Right lobe of liver (tissue), 6 donors: Measurements from ENCODE around the gene LRRC47. TPM values are rescaled to one million over a fixed set of nuclear protein-coding genes. Genes with fewer than 3 reads are reported as not detected.

Source experiments
- ATAC-seq, 4 donors: fragments of 200-7000 bp; cut with Tn5 transposase; one replicate each; pipeline ENCODE4 v1.9.1; 2020; ENCODE audit warnings: mild to moderate bottlenecking in 4 of 4, moderate library complexity in 4 of 4
- DNase-seq, 3 donors: peaks; one replicate each; pipeline ENCODE4 v3.0.0-alpha.2; 2020
- H3K27ac ChIP-seq, 3 donors: fragments of 200-600 bp; one replicate each; pipeline ENCODE4 v1.8.0; 2022
- H3K27me3 ChIP-seq, 2 donors: fragments of 200-600 bp; one replicate each; pipeline ENCODE4 v1.8.0; 2022
- H3K36me3 ChIP-seq, 4 donors: fragments of 200-600 bp; sonication (generic) in 1 of 4; one replicate each; pipeline versions ENCODE4 v1.5.1 to v1.8.0; 2017 to 2022; ENCODE audit warnings: control low read depth in 1 of 4
- H3K4me1 ChIP-seq, 4 donors: fragments of 200-600 bp; sonication (generic) in 1 of 4; one replicate each; pipeline versions ENCODE4 v1.5.1 to v1.8.0; 2017 to 2022; ENCODE audit warnings: control low read depth in 1 of 4
- H3K4me3 ChIP-seq, 3 donors: fragments of 200-600 bp; one replicate each; pipeline ENCODE4 v1.8.0; 2022
- H3K9me3 ChIP-seq, 4 donors: fragments of 200-600 bp; sonication (generic) in 1 of 4; one replicate each; pipeline versions ENCODE4 v1.5.1 to v1.8.0; 2017 to 2022; ENCODE audit warnings: control low read depth in 1 of 4
- POLR2A ChIP-seq: fragments of 450-650 bp; IDR thresholded peaks from one replicate; pipeline ENCODE4 v1.6.1; 2017; ENCODE audit warnings: antibody characterized with exemption, mild to moderate bottlenecking
- WGBS: methylation state at CpG from one replicate; pipeline ENCODE4 v1.1.6; 2018; ENCODE audit warnings: low coverage, low lambda C conversion rate; ENCODE audit not compliant: insufficient coverage; ENCODE audit errors: missing lambda C conversion rate; 5-methylcytosine and 5-hydroxymethylcytosine counted together
- intact Hi-C, 2 donors: fragments of 100-400 bp; cut with DNase I; formaldehyde crosslinking; loops; one replicate each; pipeline versions ENCODE4 v1.11.2 to v1.14.1; 2022
- total RNA-seq, 6 experiments: library from RNA; depleted of rRNA in 2 of 6; stranded (reverse); fragments of >200 nt in 2 of 6; fragmentation: NEBNext Ultra II Directional in 3 of 6; extraction: Animal tissue kit (Norgen Biotek cat#: 25700) in 3 of 6; gene quantifications; one replicate each; pipeline versions ENCODE4 v1.1.0 to v1.2.4, GENCODE V29; 2016 to 2023
- TF ChIP-seq, protein P1 (sequence below), 4 donors: fragments of 200-600 bp in 3 of 4; fragments of 450-650 bp in 1 of 4; IDR thresholded peaks; one replicate each; pipeline versions ENCODE4 v1.5.1 to v1.8.0; 2016 to 2022; ENCODE audit warnings: antibody characterized with exemption in 4 of 4, mild to moderate bottlenecking in 2 of 4
- donor health status: DM: no; HTN: yes; CAD: no.
- donor health status: DM: no; HTN: no; CAD: no.
- donor health status: DM: no; HTN: no; CAD: no.
- donor health status: DM: no; HTN: yes; CAD: no.
- donor health status: DM: no; HTN: yes; CAD: no.

Gene LRRC47
- total RNA-seq, 6 experiments from 2014 or later = 22.7 to 32.2 (median 25.8) TPM

DNA sequence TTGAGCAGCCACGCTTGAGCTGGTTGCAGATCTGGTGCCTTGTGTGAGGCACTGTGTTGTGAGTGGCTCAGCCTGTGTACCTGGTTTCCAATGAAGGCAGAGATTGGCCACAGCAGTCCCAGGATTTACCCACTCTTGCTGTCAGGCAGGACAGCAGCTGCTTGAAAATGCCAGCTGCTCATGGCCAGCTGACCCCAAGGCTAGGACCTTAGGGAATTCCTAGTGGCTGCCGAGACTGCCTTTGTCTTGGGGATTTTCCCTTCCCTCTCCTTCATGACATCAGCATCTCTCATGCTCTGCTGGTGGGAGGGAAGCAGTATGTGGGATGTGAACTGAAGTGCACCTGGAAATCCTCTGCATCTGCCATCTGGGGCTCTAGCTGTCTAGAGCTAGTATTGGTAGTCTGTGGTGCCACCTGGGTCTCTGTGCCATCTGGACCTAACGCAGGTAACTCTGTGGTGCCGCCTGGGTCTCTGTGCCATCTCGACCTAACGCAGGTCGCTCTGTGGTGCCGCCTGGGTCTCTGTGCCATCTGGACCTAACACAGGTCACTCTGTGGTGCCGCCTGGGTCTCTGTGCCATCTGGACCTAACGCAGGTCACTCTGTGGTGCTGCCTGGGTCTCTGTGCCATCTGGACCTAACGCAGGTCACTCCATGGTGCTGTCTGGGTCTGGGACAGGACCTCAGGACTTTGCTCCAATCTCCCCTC lies 3.8 kb upstream of the LRRC47 start:
- no peak for ATAC-seq
- Histone ChIP-seq H3K27ac (no peak overlapping the region), H3K4me1 (peaks cover 0 to 5% (median under 1%) of the 10 kb centered on the region in 4 donors), H3K27me3 (no peaks in the 10 kb centered on the region), H3K36me3 (no peaks in the 10 kb centered on the region), H3K4me3 (no peak overlapping the region), H3K9me3 (no peaks in the 10 kb centered on the region)
- DNase-seq = no peak
- WGBS = 36% methylated on average over 3 of the region's 11 CpGs
- no peak for TF ChIP-seq POLR2A
- TF ChIP-seq, protein P1, sequence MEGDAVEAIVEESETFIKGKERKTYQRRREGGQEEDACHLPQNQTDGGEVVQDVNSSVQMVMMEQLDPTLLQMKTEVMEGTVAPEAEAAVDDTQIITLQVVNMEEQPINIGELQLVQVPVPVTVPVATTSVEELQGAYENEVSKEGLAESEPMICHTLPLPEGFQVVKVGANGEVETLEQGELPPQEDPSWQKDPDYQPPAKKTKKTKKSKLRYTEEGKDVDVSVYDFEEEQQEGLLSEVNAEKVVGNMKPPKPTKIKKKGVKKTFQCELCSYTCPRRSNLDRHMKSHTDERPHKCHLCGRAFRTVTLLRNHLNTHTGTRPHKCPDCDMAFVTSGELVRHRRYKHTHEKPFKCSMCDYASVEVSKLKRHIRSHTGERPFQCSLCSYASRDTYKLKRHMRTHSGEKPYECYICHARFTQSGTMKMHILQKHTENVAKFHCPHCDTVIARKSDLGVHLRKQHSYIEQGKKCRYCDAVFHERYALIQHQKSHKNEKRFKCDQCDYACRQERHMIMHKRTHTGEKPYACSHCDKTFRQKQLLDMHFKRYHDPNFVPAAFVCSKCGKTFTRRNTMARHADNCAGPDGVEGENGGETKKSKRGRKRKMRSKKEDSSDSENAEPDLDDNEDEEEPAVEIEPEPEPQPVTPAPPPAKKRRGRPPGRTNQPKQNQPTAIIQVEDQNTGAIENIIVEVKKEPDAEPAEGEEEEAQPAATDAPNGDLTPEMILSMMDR (IDR thresholded peaks at IDR 0.05) = no peak
- intact Hi-C loops = no loop called here

DNA sequence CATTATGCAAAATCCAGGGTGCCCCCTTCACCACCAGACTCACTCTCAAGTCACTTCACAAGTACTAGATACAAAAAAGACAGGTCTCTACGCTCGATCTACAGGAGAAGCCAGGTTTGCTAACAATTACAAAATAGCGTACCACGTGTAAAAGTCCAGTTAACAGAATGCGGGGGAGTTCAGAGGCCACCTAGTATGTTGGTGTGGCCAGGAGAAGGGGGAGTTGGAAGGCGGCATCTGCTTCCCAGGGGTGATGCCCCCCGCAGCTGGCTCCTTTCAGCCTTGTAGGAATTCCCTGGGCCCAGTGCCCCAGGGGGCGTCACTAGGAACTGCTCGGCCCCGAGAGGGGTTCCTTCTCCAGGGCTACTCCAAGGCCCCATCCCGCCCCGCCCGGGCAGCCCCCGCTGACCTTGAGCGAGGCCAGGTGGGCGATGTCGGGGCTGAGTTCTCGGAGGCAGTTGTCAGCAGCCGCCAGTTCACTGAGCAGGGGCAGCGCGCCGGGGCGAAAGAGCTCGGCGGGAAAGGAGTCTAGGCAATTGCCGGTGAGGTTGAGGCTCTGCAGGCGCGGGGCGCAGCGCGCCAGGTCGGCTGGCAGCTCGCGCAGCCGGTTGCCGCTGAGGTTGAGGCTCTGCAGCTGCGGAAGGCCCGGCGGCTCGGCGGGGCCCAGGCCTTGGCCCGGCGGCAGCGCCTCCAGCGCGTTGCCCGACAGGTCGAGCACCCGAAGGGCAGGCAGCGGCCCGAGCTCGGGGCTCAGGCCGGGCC lies 664 bp downstream of the LRRC47 start:
- H3K9me3 ChIP-seq = no peaks in the 10 kb centered on the region
- TF ChIP-seq POLR2A = no peak
- TF ChIP-seq, protein P1 (IDR thresholded peaks at IDR 0.05) = no peak
- ATAC-seq = peak in 1 of 4 donors; percentile 7
- peaks cover 0 to 25% (median 8%) of the 10 kb centered on the region in 4 donors for H3K4me1 ChIP-seq
- no peaks in the 10 kb centered on the region for H3K27me3 ChIP-seq
- H3K27ac ChIP-seq = peak overlapping the region in 2 of 3 donors; percentile 23 to 63
- WGBS = 10% methylated on average over 4 of the region's 53 CpGs
- H3K4me3 ChIP-seq = peak overlapping the region; percentile 86 to 99 (median 94)
- DNase-seq = peak in 1 of 3 donors; percentile 54
- intact Hi-C loops = no loop called here
- H3K36me3 ChIP-seq = peaks cover 0 to 3% (median 0%) of the 10 kb centered on the region in 4 donors

DNA sequence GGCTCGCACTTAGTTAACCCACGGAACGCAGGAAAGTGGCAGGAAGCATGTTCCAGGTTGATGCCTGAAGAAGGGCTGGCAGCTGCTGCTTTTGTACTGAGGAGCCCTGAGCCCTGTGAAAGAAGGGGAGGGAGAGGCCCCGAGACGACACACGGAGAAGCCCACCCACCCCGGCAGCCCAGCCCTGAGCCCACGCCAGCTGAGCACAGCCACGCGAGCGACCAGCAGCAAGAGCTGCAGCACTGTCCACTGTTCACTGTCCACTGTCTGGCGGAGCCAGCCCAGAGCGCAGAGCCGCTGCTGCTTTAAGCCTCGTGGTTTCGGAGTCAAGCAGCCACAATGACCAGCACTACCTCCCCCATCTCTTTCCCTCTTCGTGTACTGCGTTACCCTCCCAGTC lies 5.3 kb downstream of the LRRC47 start:
- no CpG with 5 or more reads among the region's 18 CpGs for WGBS
- no peak for TF ChIP-seq POLR2A
- TF ChIP-seq, protein P1 (IDR thresholded peaks at IDR 0.05) = no peak
- DNase-seq (peak in 1 of 3 donors; percentile 27), ATAC-seq (no peak)
- Histone ChIP-seq H3K4me3 (no peak overlapping the region), H3K27ac (no peak overlapping the region), H3K4me1 (peaks cover 0 to 26% (median 8%) of the 10 kb centered on the region in 4 donors), H3K36me3 (peaks cover 0 to 14% (median 6%) of the 10 kb centered on the region in 4 donors), H3K9me3 (no peaks in the 10 kb centered on the region), H3K27me3 (no peaks in the 10 kb centered on the region)
- intact Hi-C loops = no loop called here

DNA sequence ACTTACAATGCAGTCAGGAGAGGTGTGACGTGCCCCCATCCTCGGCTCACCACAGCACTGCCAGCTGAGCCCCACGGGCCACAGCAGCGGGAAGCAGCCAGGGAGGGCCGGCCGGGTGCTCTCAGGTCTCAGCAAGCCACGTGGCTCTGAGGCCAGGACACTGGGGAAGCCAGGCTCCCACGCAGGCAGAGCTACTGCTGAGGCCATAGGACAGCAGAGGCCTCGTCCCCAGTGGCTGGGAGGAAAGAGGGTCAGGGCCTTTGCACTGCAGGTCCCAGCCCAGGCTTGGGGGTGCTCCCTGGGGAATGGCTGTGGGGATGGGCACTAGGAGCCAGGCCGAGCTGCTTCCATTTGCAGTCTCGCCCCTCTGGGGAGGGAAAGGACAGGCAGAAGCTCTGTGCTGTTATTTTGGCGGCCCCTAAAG lies 5.8 kb downstream of the LRRC47 start:
- ATAC-seq (no peak), DNase-seq (peak in 1 of 3 donors; percentile 48)
- H3K4me3 ChIP-seq = no peak overlapping the region
- H3K36me3 ChIP-seq = peaks cover 0 to 15% (median 7%) of the 10 kb centered on the region in 4 donors
- intact Hi-C loops = no loop called here
- H3K27ac ChIP-seq = no peak overlapping the region
- H3K27me3 ChIP-seq = no peaks in the 10 kb centered on the region
- TF ChIP-seq, protein P1 (IDR thresholded peaks at IDR 0.05) = no peak
- TF ChIP-seq POLR2A = no peak
- H3K9me3 ChIP-seq = no peaks in the 10 kb centered on the region
- no CpG with 5 or more reads among the region's 12 CpGs for WGBS
- H3K4me1 ChIP-seq = peaks cover 0 to 30% (median 8%) of the 10 kb centered on the region in 4 donors
